ENCODE data around the gene ZNF32.

DNA sequence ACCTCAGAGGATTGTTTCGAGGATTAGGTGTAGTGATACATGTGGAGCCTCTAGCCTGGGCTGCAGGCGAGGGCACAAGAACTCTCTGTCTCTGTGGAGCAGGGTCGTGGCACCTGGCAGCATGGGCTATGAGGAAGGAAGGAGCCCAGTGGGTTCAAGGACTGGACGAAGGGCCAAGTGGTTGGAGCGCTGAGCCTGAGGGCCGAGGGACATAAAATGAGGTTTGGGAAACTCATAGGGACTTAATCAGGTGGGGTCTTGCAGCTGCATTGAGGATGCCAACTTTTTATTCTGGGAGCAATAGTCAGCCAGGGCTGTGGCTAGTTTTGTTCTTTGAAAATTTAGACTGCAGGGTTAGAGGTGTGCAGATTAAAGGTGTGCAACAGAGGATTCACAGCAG is 33.0 kb upstream of the ZNF32 start:
- TF ChIP-seq POLR2A (IDR thresholded peaks at IDR 0.05; ENCODE audit: low read depth, low read length) (no peak), TAF1 (IDR thresholded peaks at IDR 0.05; ENCODE audit: borderline replicate concordance, low read depth, low read length) (no peak), POLR2AphosphoS5 (IDR thresholded peaks at IDR 0.05; ENCODE audit: low read depth, low read length) (no peak)

All from GM12892 (cell line).